ENCODE results near the gene RNF224. TPM values are rescaled to one million over a fixed set of nuclear protein-coding genes. Genes with fewer than 3 reads are reported as not detected.

The RNF224 gene
- total RNA-seq, 1 donor: not detected

- no peak for DNase-seq (ENCODE audit: low read depth)
Observed at GRCh38 chr9:137273611-137274320, 46.5 kb downstream of the RNF224 start.

GRCh38 chr9:137275203-137275587 is 47.9 kb downstream of the RNF224 start:
- DNase-seq (ENCODE audit: low read depth): no peak
- TF ChIP-seq CTCF (IDR thresholded peaks at IDR 0.05; ENCODE audit: insufficient read depth, low read depth, low read length): no peak

More at GRCh38 chr9:137273611-137274320, 46.5 kb downstream of the RNF224 start:
- no peak overlapping the region for H3K4me3 ChIP-seq (ENCODE audit: low read depth, low read length)
- no peak for TF ChIP-seq CTCF (IDR thresholded peaks at IDR 0.05; ENCODE audit: insufficient read depth, low read depth, low read length)

GRCh38 chr9:137275588-137276472 is 48.5 kb downstream of the RNF224 start:
- no peak for TF ChIP-seq CTCF (IDR thresholded peaks at IDR 0.05; ENCODE audit: insufficient read depth, low read depth, low read length)
- DNase-seq (ENCODE audit: low read depth): no peak
- no peak overlapping the region for H3K4me3 ChIP-seq (ENCODE audit: low read depth, low read length)

More at GRCh38 chr9:137275203-137275587, 47.9 kb downstream of the RNF224 start:
- H3K4me3 ChIP-seq (ENCODE audit: low read depth, low read length): no peak overlapping the region

- no peak for TF ChIP-seq CTCF (IDR thresholded peaks at IDR 0.05; ENCODE audit: insufficient read depth, low read depth, low read length)
- DNase-seq (ENCODE audit: low read depth): peak; percentile 80
- H3K4me3 ChIP-seq (ENCODE audit: low read depth, low read length): peak overlapping the region; percentile 78
Observed at GRCh38 chr9:137276473-137277328, 49.4 kb downstream of the RNF224 start.

GRCh38 chr9:137277329-137278041 is 50.2 kb downstream of the RNF224 start, which contains the start of gene TOR4A:
TSS of gene TOR4A (plus strand) at chr9:137277726. CDS start at chr9:137278690, 964 bp downstream.
- H3K4me3 ChIP-seq (ENCODE audit: low read depth, low read length): peak within 1 kb of the TSS; percentile 78
- TF ChIP-seq CTCF (IDR thresholded peaks at IDR 0.05; ENCODE audit: insufficient read depth, low read depth, low read length): peak; percentile 36
- DNase-seq (ENCODE audit: low read depth): peak; percentile 92

Data from fibroblast of villous mesenchyme (primary cell).